ENCODE results near the gene UST. TPM values are rescaled to one million over a fixed set of nuclear protein-coding genes. Genes with fewer than 3 reads are reported as not detected.
A peak's percentile ranks its signal among the peaks of the same experiment; 100 is the strongest.

UST gene
- total RNA-seq, 2 experiments from 2014 or later = 1.2 to 1.5 TPM

- TF ChIP-seq CTCF (IDR thresholded peaks at IDR 0.05) = no peak
- Mint-ChIP-seq H3K4me1 (ENCODE audit: low read depth) (peaks cover 4% of the 10 kb centered on the region), H3K4me3 (no peak overlapping the region), H3K27me3 (peaks cover 3% of the 10 kb centered on the region), H3K9me3 (no peaks in the 10 kb centered on the region), H3K27ac (no peak overlapping the region), H3K36me3 (ENCODE audit: low read depth) (no peaks in the 10 kb centered on the region)
- DNase-seq (no peak), ATAC-seq (no peak)
- CTCF ChIA-PET = interaction anchor here (0.7 kb wide), 1 partner anchor 130 kb away, joined by 3 read pairs; no protein-coding TSS in a partner anchor
- intact Hi-C loops (cut with micrococcal nuclease) = no loop called here
- POLR2A ChIA-PET = no interaction called here
Measured at GRCh38 chr6:148890652-148891404, 144.0 kb downstream of the UST start.

- CTCF ChIA-PET = interaction anchor here (0.7 kb wide), 1 partner anchor 130 kb away, joined by 3 read pairs; no protein-coding TSS in a partner anchor
- POLR2A ChIA-PET = no interaction called here
- Mint-ChIP-seq H3K36me3 (ENCODE audit: low read depth) (no peaks in the 10 kb centered on the region), H3K4me1 (ENCODE audit: low read depth) (peaks cover 4% of the 10 kb centered on the region), H3K4me3 (no peak overlapping the region), H3K9me3 (no peaks in the 10 kb centered on the region), H3K27ac (no peak overlapping the region), H3K27me3 (peaks cover 3% of the 10 kb centered on the region)
- intact Hi-C loops (cut with micrococcal nuclease) = no loop called here
- TF ChIP-seq CTCF (IDR thresholded peaks at IDR 0.05) = no peak
- ATAC-seq (no peak), DNase-seq (no peak)
Measured at GRCh38 chr6:148891405-148891783, 144.6 kb downstream of the UST start.

- H3K4me1 Mint-ChIP-seq (ENCODE audit: low read depth) = peaks cover 4% of the 10 kb centered on the region
- ATAC-seq (no peak), DNase-seq (no peak)
- no peak for TF ChIP-seq CTCF (IDR thresholded peaks at IDR 0.05)
- H3K9me3 Mint-ChIP-seq = no peaks in the 10 kb centered on the region
- POLR2A ChIA-PET = no interaction called here
- CTCF ChIA-PET = interaction anchor here (1.6 kb wide), 1 partner anchor 9 kb away, joined by 5 read pairs; no protein-coding TSS in a partner anchor
- H3K36me3 Mint-ChIP-seq (ENCODE audit: low read depth) = no peaks in the 10 kb centered on the region
- H3K27me3 Mint-ChIP-seq = peaks cover 3% of the 10 kb centered on the region
- peak overlapping the region; percentile 14 for H3K27ac Mint-ChIP-seq
- intact Hi-C loops (cut with micrococcal nuclease) = no loop called here
- no peak overlapping the region for H3K4me3 Mint-ChIP-seq
Measured at GRCh38 chr6:148892247-148892646, 145.4 kb downstream of the UST start.

- no peak for TF ChIP-seq CTCF (IDR thresholded peaks at IDR 0.05)
- intact Hi-C loops (cut with micrococcal nuclease) = no loop called here
- H3K4me3 Mint-ChIP-seq = no peak overlapping the region
- H3K9me3 Mint-ChIP-seq = no peaks in the 10 kb centered on the region
- no peaks in the 10 kb centered on the region for H3K36me3 Mint-ChIP-seq (ENCODE audit: low read depth)
- ChIA-PET CTCF (interaction anchor here (1.6 kb wide), 1 partner anchor 9 kb away, joined by 5 read pairs; no protein-coding TSS in a partner anchor), POLR2A (no interaction called here)
- H3K4me1 Mint-ChIP-seq (ENCODE audit: low read depth) = peaks cover 4% of the 10 kb centered on the region
- ATAC-seq = no peak
- H3K27ac Mint-ChIP-seq = no peak overlapping the region
- peaks cover 3% of the 10 kb centered on the region for H3K27me3 Mint-ChIP-seq
- DNase-seq = no peak
Measured at GRCh38 chr6:148893073-148893472, 146.2 kb downstream of the UST start.

- H3K27ac Mint-ChIP-seq = no peak overlapping the region
Measured at GRCh38 chr6:148893481-148893880, 146.7 kb downstream of the UST start.

More at GRCh38 chr6:148893481-148893880, 146.7 kb downstream of the UST start:
- POLR2A ChIA-PET = no interaction called here
- no peak for DNase-seq
- Mint-ChIP-seq H3K4me1 (ENCODE audit: low read depth) (peaks cover 4% of the 10 kb centered on the region), H3K9me3 (no peaks in the 10 kb centered on the region), H3K36me3 (ENCODE audit: low read depth) (no peaks in the 10 kb centered on the region), H3K4me3 (no peak overlapping the region), H3K27me3 (peaks cover 3% of the 10 kb centered on the region)
- ATAC-seq = no peak
- CTCF ChIA-PET = interaction anchor here (1.6 kb wide), 1 partner anchor 10 kb away, joined by 5 read pairs; no protein-coding TSS in a partner anchor
- intact Hi-C loops (cut with micrococcal nuclease) = no loop called here
- TF ChIP-seq CTCF (IDR thresholded peaks at IDR 0.05) = no peak

Data from activated CD8-positive, alpha-beta T cell treated with anti-CD3 and anti-CD28 coated beads for 36 hours (primary cell).